Trophoblast cell (in vitro differentiated cells and primary cell): ENCODE measurements around the gene THAP11.
A peak's percentile ranks its signal among the peaks of the same experiment; 100 is the strongest.

Experiments
- DNase-seq, 2 donors: peaks; one replicate each; pipeline ENCODE4 v3.0.0-alpha.2; 2016
- H2AFZ ChIP-seq: 2 replicates; pipeline ENCODE4 v1.6.1; 2013; ENCODE audit warnings: low read length, moderate library complexity, mild to moderate bottlenecking; ENCODE audit not compliant: insufficient read depth, poor library complexity
- H2AK5ac ChIP-seq: 2 replicates; pipeline ENCODE4 v1.6.1; 2013; ENCODE audit warnings: mild to moderate bottlenecking, low read length
- H2BK120ac ChIP-seq: 2 replicates; pipeline ENCODE4 v1.6.1; 2013; ENCODE audit warnings: low read length, mild to moderate bottlenecking, moderate library complexity; ENCODE audit not compliant: insufficient read depth, poor library complexity
- H2BK12ac ChIP-seq: 2 replicates; pipeline ENCODE4 v1.6.1; 2013; ENCODE audit warnings: mild to moderate bottlenecking, low read length, moderate library complexity
- H2BK5ac ChIP-seq: 2 replicates; pipeline ENCODE4 v1.6.1; 2013; ENCODE audit warnings: low read length, low read depth, moderate library complexity, mild to moderate bottlenecking; ENCODE audit not compliant: poor library complexity
- H3K14ac ChIP-seq: 2 replicates; pipeline ENCODE4 v1.6.1; 2013; ENCODE audit warnings: mild to moderate bottlenecking, low read length
- H3K18ac ChIP-seq: 2 replicates; pipeline ENCODE4 v1.6.1; 2013; ENCODE audit warnings: mild to moderate bottlenecking, low read length
- H3K23ac ChIP-seq: 2 replicates; pipeline ENCODE4 v1.6.1; 2013; ENCODE audit warnings: low read length
- H3K27ac ChIP-seq: 2 replicates; pipeline ENCODE4 v1.5.1; 2013; ENCODE audit warnings: low read depth, mild to moderate bottlenecking, inconsistent platforms, low read length, moderate library complexity
- H3K27me3 ChIP-seq: 2 replicates; pipeline ENCODE4 v1.6.1; 2013; ENCODE audit warnings: inconsistent platforms, mild to moderate bottlenecking, low read length, moderate library complexity; ENCODE audit not compliant: insufficient read depth
- H3K36me3 ChIP-seq, 2 experiments: 1 replicate in 1 of 2; 2 replicates in 1 of 2; pipeline ENCODE4 v1.6.1; 2013; ENCODE audit warnings: low read length in 2 of 2, mild to moderate bottlenecking in 2 of 2, moderate library complexity in 1 of 2; ENCODE audit not compliant: insufficient read depth in 2 of 2, control insufficient read depth in 1 of 2
- H3K4ac ChIP-seq: 2 replicates; pipeline ENCODE4 v1.6.1; 2013; ENCODE audit warnings: low read depth, mild to moderate bottlenecking, low read length, moderate library complexity
- H3K4me1 ChIP-seq, 2 experiments: 1 replicate in 1 of 2; 2 replicates in 1 of 2; pipeline ENCODE4 v1.6.1; 2013; ENCODE audit warnings: low read length in 2 of 2, mild to moderate bottlenecking in 2 of 2, moderate library complexity in 1 of 2; ENCODE audit not compliant: insufficient read depth in 2 of 2, control insufficient read depth in 1 of 2
- H3K4me2 ChIP-seq: 2 replicates; pipeline ENCODE4 v1.6.1; 2013; ENCODE audit warnings: inconsistent platforms, mild to moderate bottlenecking, low read length, moderate library complexity
- H3K4me3 ChIP-seq: 2 replicates; pipeline ENCODE4 v1.5.1; 2013; ENCODE audit warnings: mild to moderate bottlenecking, low read depth, low read length, inconsistent platforms
- H3K79me1 ChIP-seq: one replicate; pipeline ENCODE4 v1.6.1; 2013; ENCODE audit warnings: low read length
- H3K79me2 ChIP-seq: 2 replicates; pipeline ENCODE4 v1.6.1; 2013; ENCODE audit warnings: low read length, mild to moderate bottlenecking; ENCODE audit not compliant: control insufficient read depth, insufficient read depth, poor library complexity
- H3K9ac ChIP-seq: 2 replicates; pipeline ENCODE4 v1.6.1; 2013; ENCODE audit warnings: mild to moderate bottlenecking, low read length
- H3K9me3 ChIP-seq: 2 replicates; pipeline ENCODE4 v1.6.1; 2013; ENCODE audit warnings: low read depth, mild to moderate bottlenecking, control low read depth, inconsistent platforms, low read length; ENCODE audit not compliant: insufficient read depth
- H4K12ac ChIP-seq: 2 replicates; pipeline ENCODE4 v1.6.1; 2013; ENCODE audit warnings: low read depth, mild to moderate bottlenecking, low read length, moderate library complexity
- H4K8ac ChIP-seq: 2 replicates; pipeline ENCODE4 v1.6.1; 2013; ENCODE audit warnings: low read depth, mild to moderate bottlenecking, low read length, moderate library complexity
- H4K91ac ChIP-seq: one replicate; pipeline ENCODE4 v1.6.1; 2013; ENCODE audit warnings: low read depth, mild to moderate bottlenecking, low read length, moderate library complexity
- WGBS: extraction: QIAGEN DNeasy Blood & Tissue Kit; methylation state at CpG from one replicate; pipeline ENCODE4 v1.1.7; 2013; ENCODE audit warnings: missing lambda C conversion rate; ENCODE audit not compliant: insufficient read length, insufficient coverage; ENCODE audit errors: extremely low coverage; 5-methylcytosine and 5-hydroxymethylcytosine counted together

The THAP11 gene

GRCh38 chr16:67871256-67871655, 29.1 kb downstream of the THAP11 start:
- Histone ChIP-seq H4K91ac (no peak overlapping the region), H3K4me2 (no peak overlapping the region), H3K79me1 (peaks cover 4% of the 10 kb centered on the region), H3K79me2 (peaks cover 12% of the 10 kb centered on the region), H3K27me3 (no peaks in the 10 kb centered on the region), H3K23ac (no peak overlapping the region), H2AK5ac (no peak overlapping the region), H2BK12ac (no peak overlapping the region), H3K9me3 (no peaks in the 10 kb centered on the region), H2BK120ac (no peak overlapping the region), H3K4ac (no peak overlapping the region), H3K4me3 (no peak overlapping the region), H3K4me1 (peaks cover 3 to 8% of the 10 kb centered on the region in 2 experiments), H4K12ac (no peak overlapping the region), H3K36me3 (peaks cover 44 to 61% of the 10 kb centered on the region in 2 experiments), H4K8ac (no peak overlapping the region), H3K18ac (no peak overlapping the region), H2AFZ (no peak overlapping the region), H2BK5ac (no peak overlapping the region), H3K9ac (no peak overlapping the region), H3K14ac (no peak overlapping the region), H3K27ac (no peak overlapping the region)
- WGBS, result no CpG with 5 or more reads among the region's 3 CpGs
- no peak for DNase-seq

- Histone ChIP-seq H3K27me3 (no peaks in the 10 kb centered on the region), H3K79me2 (peaks cover 12% of the 10 kb centered on the region), H3K14ac (no peak overlapping the region), H2AK5ac (no peak overlapping the region), H3K36me3 (peaks cover 45 to 62% of the 10 kb centered on the region in 2 experiments), H3K4ac (no peak overlapping the region), H3K9me3 (peaks cover 2% of the 10 kb centered on the region), H2BK5ac (no peak overlapping the region), H3K79me1 (peaks cover 4% of the 10 kb centered on the region), H3K4me3 (no peak overlapping the region), H2AFZ (no peak overlapping the region), H3K9ac (no peak overlapping the region), H3K23ac (no peak overlapping the region), H3K18ac (no peak overlapping the region), H2BK12ac (no peak overlapping the region), H3K27ac (peak overlapping the region; percentile 0), H3K4me1 (peaks cover 3 to 8% of the 10 kb centered on the region in 2 experiments), H3K4me2 (peak overlapping the region; percentile 92), H2BK120ac (no peak overlapping the region), H4K91ac (no peak overlapping the region), H4K8ac (no peak overlapping the region), H4K12ac (no peak overlapping the region)
- no CpG with 5 or more reads among the region's 2 CpGs for WGBS
- DNase-seq, result no peak
Measured at GRCh38 chr16:67872131-67872630, 30.1 kb downstream of the THAP11 start.

GRCh38 chr16:67872631-67873434, 30.7 kb downstream of the THAP11 start, which contains the start of gene EDC4:
Gene EDC4, plus strand, starts transcription at chr16:67873052. Its CDS starts 210 bp downstream, at chr16:67873262.
- H2BK120ac ChIP-seq, result peak within 1 kb of the TSS; percentile 37
- H3K79me2 ChIP-seq, result peaks cover 12% of the 10 kb centered on the region
- H3K27ac ChIP-seq, result peak within 1 kb of the TSS; percentile 12
- H4K12ac ChIP-seq, result peak within 1 kb of the TSS; percentile 63
- H4K91ac ChIP-seq, result peak within 1 kb of the TSS; percentile 86
- H2AFZ ChIP-seq, result peak within 1 kb of the TSS; percentile 51
- peak within 1 kb of the TSS; percentile 94 for H3K4me3 ChIP-seq
- WGBS, result no CpG with 5 or more reads among the region's 72 CpGs
- H3K4me2 ChIP-seq, result peak within 1 kb of the TSS; percentile 92
- peak within 1 kb of the TSS; percentile 53 for H3K18ac ChIP-seq
- no peak within 1 kb of the TSS for H3K23ac ChIP-seq
- H3K27me3 ChIP-seq, result no peaks in the 10 kb centered on the region
- H2AK5ac ChIP-seq, result peak within 1 kb of the TSS; percentile 16
- peak within 1 kb of the TSS; percentile 78 for H3K4ac ChIP-seq
- H3K79me1 ChIP-seq, result peaks cover 4% of the 10 kb centered on the region
- no peak within 1 kb of the TSS for H2BK12ac ChIP-seq
- H3K14ac ChIP-seq, result peak within 1 kb of the TSS; percentile 87
- H4K8ac ChIP-seq, result peak within 1 kb of the TSS; percentile 95
- peak within 1 kb of the TSS; percentile 33 for H2BK5ac ChIP-seq
- peaks cover 2% of the 10 kb centered on the region for H3K9me3 ChIP-seq
- H3K4me1 ChIP-seq, result peaks cover 3 to 8% of the 10 kb centered on the region in 2 experiments
- H3K9ac ChIP-seq, result peak within 1 kb of the TSS; percentile 93
- H3K36me3 ChIP-seq, result peaks cover 46 to 63% of the 10 kb centered on the region in 2 experiments
- DNase-seq, result peak; percentile 81 to 89

DNA sequence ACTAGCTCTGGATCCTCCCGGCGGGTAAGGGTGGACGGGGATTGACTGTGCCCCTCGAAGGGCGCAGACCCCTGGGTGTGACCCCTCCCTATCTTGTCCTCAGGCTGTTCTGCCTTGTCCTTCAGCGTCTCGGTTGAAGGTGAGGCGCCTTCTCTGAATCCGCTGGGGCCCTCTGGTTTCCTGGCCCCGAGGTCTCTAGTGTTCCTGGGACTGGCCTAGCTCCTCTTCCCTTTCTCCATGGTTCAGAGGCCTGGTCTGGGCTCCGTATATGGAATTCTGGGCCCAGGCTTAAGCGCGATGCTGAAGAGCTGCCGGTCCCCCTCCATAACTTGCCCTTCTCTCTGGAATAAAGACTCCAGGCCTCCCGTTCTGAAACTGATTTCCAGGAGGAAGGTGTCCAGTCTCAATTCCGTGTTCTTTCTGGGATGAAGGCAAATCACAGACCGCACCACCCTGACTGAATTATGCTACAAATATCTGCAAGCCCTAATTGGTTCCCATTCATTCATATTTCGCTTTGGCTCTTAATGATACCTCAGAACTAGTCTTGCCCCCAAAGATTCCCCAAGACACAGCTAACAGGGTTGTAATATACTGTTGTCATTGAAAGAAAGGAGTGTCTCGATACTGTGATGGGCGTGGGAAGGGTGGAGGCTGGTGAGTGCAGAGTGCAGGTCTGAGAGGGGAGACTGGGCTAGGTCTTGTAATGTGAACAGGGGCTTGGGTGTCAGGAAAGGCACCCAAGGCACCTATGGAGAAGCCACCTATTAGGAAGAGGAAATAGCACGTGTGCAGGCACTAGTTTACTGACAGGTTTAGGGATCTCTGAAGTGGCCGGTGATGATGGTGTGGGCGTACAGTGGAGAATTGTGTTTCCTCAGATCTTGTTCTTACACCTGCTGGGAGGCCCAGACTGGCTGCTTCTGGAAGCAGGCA, 31.6 kb downstream of the THAP11 start:
- peak overlapping the region; percentile 87 for H3K14ac ChIP-seq
- no peak overlapping the region for H2AK5ac ChIP-seq
- H2BK5ac ChIP-seq, result peak overlapping the region; percentile 33
- H3K79me2 ChIP-seq, result peaks cover 12% of the 10 kb centered on the region
- peak overlapping the region; percentile 93 for H3K9ac ChIP-seq
- H2BK12ac ChIP-seq, result no peak overlapping the region
- H3K4ac ChIP-seq, result peak overlapping the region; percentile 78
- H3K4me2 ChIP-seq, result peak overlapping the region; percentile 92
- peak overlapping the region; percentile 51 for H2AFZ ChIP-seq
- H3K36me3 ChIP-seq, result peaks cover 47 to 63% of the 10 kb centered on the region in 2 experiments
- no peak overlapping the region for H3K27ac ChIP-seq
- H3K4me3 ChIP-seq, result peak overlapping the region; percentile 94
- no peak for DNase-seq
- H3K18ac ChIP-seq, result peak overlapping the region; percentile 53
- no CpG with 5 or more reads among the region's 23 CpGs for WGBS
- H3K23ac ChIP-seq, result no peak overlapping the region
- peaks cover 2% of the 10 kb centered on the region for H3K9me3 ChIP-seq
- peak overlapping the region; percentile 86 for H4K91ac ChIP-seq
- peak overlapping the region; percentile 37 for H2BK120ac ChIP-seq
- peaks cover 3 to 8% of the 10 kb centered on the region in 2 experiments for H3K4me1 ChIP-seq
- H3K27me3 ChIP-seq, result no peaks in the 10 kb centered on the region
- H4K12ac ChIP-seq, result peak overlapping the region; percentile 63
- H4K8ac ChIP-seq, result peak overlapping the region; percentile 95
- peaks cover 4% of the 10 kb centered on the region for H3K79me1 ChIP-seq
